ENCODE measurements around the gene TNFAIP2. TPM values are rescaled to one million over a fixed set of nuclear protein-coding genes. Genes with fewer than 3 reads are reported as not detected.
"Not testable (repeated sequence)": the region's sequence is repeated elsewhere in the genome, so short reads cannot be mapped to it uniquely, and the experiment has no call there.

The TNFAIP2 gene
- total RNA-seq, 1 experiment from 2014 or later, result 87.3 TPM

DNA sequence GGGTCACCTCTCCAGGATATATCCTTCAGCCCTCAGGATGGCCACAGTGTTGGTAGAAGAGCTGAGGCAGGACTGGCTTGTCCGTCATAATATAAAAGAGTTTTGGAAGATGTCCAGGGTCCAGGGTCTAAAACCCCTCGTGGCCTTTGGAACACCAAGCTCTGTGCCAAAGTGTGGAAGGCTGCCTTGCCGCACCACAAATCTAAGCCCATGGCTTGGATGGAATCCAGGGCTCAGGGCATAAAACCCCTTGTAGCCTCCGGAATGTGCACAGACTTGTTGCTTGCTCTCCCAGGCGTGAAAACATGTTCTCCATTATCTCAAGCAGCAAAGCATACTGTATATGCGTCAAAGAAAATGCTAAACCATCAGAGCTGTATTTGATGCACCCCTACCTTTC lies 46.7 kb downstream of the TNFAIP2 start:
- Histone ChIP-seq H3K27ac (ENCODE audit: low read length) (no peak overlapping the region), H2AFZ (ENCODE audit: low read length) (no peak overlapping the region), H3K36me3 (ENCODE audit: low read depth, low read length) (no peaks in the 10 kb centered on the region), H3K4me3 (ENCODE audit: low read length) (no peak overlapping the region), H3K27me3 (ENCODE audit: low read length) (no peaks in the 10 kb centered on the region), H3K9ac (ENCODE audit: low read length) (no peak overlapping the region), H3K79me2 (ENCODE audit: low read length) (no peaks in the 10 kb centered on the region), H3K9me2 (replicated peaks; ENCODE audit: low read length) (no peaks in the 10 kb centered on the region), H3K4me1 (ENCODE audit: insufficient read depth, low read length) (peaks cover 11% of the 10 kb centered on the region), H3K4me2 (ENCODE audit: low read length) (no peak overlapping the region), H4K20me1 (ENCODE audit: low read length) (no peaks in the 10 kb centered on the region), H3K9me3 (ENCODE audit: low read length) (peaks cover 18% of the 10 kb centered on the region; the same call in 1 of the 2 replicates), H3F3A (ENCODE audit: low read length, unreplicated experiment) (no peaks in the 10 kb centered on the region)
- TF ChIP-seq EZH2 (IDR thresholded peaks at IDR 0.05; ENCODE audit: low read length, unreplicated experiment), result no peak
- TF ChIP-seq EZH2phosphoT487 (IDR thresholded peaks at IDR 0.05; ENCODE audit: borderline replicate concordance, low read length), result no peak
- TF ChIP-seq, protein P1, sequence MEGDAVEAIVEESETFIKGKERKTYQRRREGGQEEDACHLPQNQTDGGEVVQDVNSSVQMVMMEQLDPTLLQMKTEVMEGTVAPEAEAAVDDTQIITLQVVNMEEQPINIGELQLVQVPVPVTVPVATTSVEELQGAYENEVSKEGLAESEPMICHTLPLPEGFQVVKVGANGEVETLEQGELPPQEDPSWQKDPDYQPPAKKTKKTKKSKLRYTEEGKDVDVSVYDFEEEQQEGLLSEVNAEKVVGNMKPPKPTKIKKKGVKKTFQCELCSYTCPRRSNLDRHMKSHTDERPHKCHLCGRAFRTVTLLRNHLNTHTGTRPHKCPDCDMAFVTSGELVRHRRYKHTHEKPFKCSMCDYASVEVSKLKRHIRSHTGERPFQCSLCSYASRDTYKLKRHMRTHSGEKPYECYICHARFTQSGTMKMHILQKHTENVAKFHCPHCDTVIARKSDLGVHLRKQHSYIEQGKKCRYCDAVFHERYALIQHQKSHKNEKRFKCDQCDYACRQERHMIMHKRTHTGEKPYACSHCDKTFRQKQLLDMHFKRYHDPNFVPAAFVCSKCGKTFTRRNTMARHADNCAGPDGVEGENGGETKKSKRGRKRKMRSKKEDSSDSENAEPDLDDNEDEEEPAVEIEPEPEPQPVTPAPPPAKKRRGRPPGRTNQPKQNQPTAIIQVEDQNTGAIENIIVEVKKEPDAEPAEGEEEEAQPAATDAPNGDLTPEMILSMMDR (conservative IDR thresholded peaks at IDR 0.05; ENCODE audit: low read depth, low read length), result no peak
- BruUV-seq (replicated peaks), result no TSS peak
- no peak for ATAC-seq
- ChIA-PET POLR2A (ENCODE audit: unreplicated experiment) (no interaction called here), CTCF (no interaction called here)
- no peak for DNase-seq
- intact Hi-C loops (cut with micrococcal nuclease), result no loop called here

GRCh38 chr14:103171206-103171605 lies 47.9 kb downstream of the TNFAIP2 start:
- H3K4me2 ChIP-seq (ENCODE audit: low read length); H3K36me3 ChIP-seq (ENCODE audit: low read depth, low read length); POLR2A ChIA-PET (ENCODE audit: unreplicated experiment); DNase-seq; ATAC-seq; H3K4me3 ChIP-seq (ENCODE audit: low read length); H3K79me2 ChIP-seq (ENCODE audit: low read length); H3K27me3 ChIP-seq (ENCODE audit: low read length); intact Hi-C loops (cut with micrococcal nuclease); H3K27ac ChIP-seq (ENCODE audit: low read length); H4K20me1 ChIP-seq (ENCODE audit: low read length); H3K9me2 ChIP-seq (replicated peaks; ENCODE audit: low read length); CTCF ChIA-PET; BruUV-seq (replicated peaks); H3K9ac ChIP-seq (ENCODE audit: low read length); H3F3A ChIP-seq (ENCODE audit: low read length, unreplicated experiment); H2AFZ ChIP-seq (ENCODE audit: low read length): not testable (repeated sequence)
- Histone ChIP-seq H3K9me3 (ENCODE audit: low read length) (peaks cover 18% of the 10 kb centered on the region; the same call in 1 of the 2 replicates), H3K4me1 (ENCODE audit: insufficient read depth, low read length) (peaks cover 11% of the 10 kb centered on the region)

DNA sequence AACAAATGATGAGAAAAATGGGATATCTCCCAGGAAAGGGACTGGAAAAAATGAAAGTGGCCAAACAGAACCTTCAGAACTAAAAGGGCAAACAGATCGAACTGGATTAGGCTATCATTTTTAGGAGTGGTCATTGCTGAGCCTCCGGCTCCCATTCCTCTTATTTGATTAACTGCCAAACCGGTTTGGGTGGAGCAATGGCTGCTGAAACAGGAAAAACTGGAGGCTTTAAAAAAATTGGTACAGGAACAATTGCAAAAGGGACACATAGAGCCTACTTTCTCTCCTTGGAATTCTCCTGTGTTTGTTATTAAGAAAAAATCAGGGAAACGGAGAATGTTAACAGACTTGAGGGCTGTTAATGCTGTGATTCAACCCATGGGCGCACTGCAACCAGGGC lies 49.7 kb downstream of the TNFAIP2 start:
- no peaks in the 10 kb centered on the region for H3K36me3 ChIP-seq (ENCODE audit: low read depth, low read length)
- no peaks in the 10 kb centered on the region for H3F3A ChIP-seq (ENCODE audit: low read length, unreplicated experiment)
- peak overlapping the region; percentile 73 for H2AFZ ChIP-seq (ENCODE audit: low read length)
- H3K9me3 ChIP-seq (ENCODE audit: low read length), result peaks cover 17% of the 10 kb centered on the region; the same call in 1 of the 2 replicates
- H3K27ac ChIP-seq (ENCODE audit: low read length), result no peak overlapping the region
- H3K9ac ChIP-seq (ENCODE audit: low read length), result no peak overlapping the region
- no peaks in the 10 kb centered on the region for H3K27me3 ChIP-seq (ENCODE audit: low read length)
- H3K4me2 ChIP-seq (ENCODE audit: low read length), result peak overlapping the region; percentile 68
- no peak for TF ChIP-seq EZH2 (IDR thresholded peaks at IDR 0.05; ENCODE audit: low read length, unreplicated experiment)
- no peak for TF ChIP-seq EZH2phosphoT487 (IDR thresholded peaks at IDR 0.05; ENCODE audit: borderline replicate concordance, low read length)
- TF ChIP-seq, protein P1 (conservative IDR thresholded peaks at IDR 0.05; ENCODE audit: low read depth, low read length), result no peak
- CTCF ChIA-PET, result no interaction called here
- intact Hi-C loops (cut with micrococcal nuclease), result no loop called here
- H3K4me3 ChIP-seq (ENCODE audit: low read length), result peak overlapping the region; percentile 31
- POLR2A ChIA-PET (ENCODE audit: unreplicated experiment), result no interaction called here
- no peaks in the 10 kb centered on the region for H3K79me2 ChIP-seq (ENCODE audit: low read length)
- BruUV-seq (replicated peaks), result no TSS peak
- no peaks in the 10 kb centered on the region for H4K20me1 ChIP-seq (ENCODE audit: low read length)
- peaks cover 11% of the 10 kb centered on the region for H3K4me1 ChIP-seq (ENCODE audit: insufficient read depth, low read length)
- DNase-seq (peak; percentile 79), ATAC-seq (no peak)
- no peaks in the 10 kb centered on the region for H3K9me2 ChIP-seq (replicated peaks; ENCODE audit: low read length)

- H3K27ac ChIP-seq (ENCODE audit: low read length); POLR2A ChIA-PET (ENCODE audit: unreplicated experiment); CTCF ChIA-PET: not testable (repeated sequence)
Observed at GRCh38 chr14:103173887-103174286, 50.6 kb downstream of the TNFAIP2 start.

DNA sequence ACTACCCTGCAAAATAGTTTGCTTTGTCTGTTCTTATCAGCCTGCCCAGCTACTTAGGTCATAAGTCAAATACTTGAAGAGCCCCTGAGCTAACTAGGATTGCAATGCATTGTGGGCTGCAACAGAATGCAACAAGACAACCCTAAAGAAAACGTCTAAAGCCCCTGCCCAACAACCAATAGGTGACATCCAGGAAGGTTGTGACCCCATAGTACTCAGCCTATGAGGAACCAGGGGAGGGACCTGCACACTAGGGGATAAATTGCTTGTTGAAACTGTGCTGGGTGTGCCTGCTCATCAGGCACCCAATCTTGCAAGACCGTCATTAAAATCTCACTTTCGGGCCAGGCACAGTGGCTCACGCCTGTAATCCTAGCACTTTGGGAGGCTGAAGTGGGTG lies 52.9 kb downstream of the TNFAIP2 start:
- CTCF ChIA-PET; H2AFZ ChIP-seq (ENCODE audit: low read length); H3K4me3 ChIP-seq (ENCODE audit: low read length); H3K36me3 ChIP-seq (ENCODE audit: low read depth, low read length); H3K27me3 ChIP-seq (ENCODE audit: low read length); intact Hi-C loops (cut with micrococcal nuclease); H3K9ac ChIP-seq (ENCODE audit: low read length); BruUV-seq (replicated peaks); H3K4me2 ChIP-seq (ENCODE audit: low read length); POLR2A ChIA-PET (ENCODE audit: unreplicated experiment); H3K9me3 ChIP-seq (ENCODE audit: low read length); H3K27ac ChIP-seq (ENCODE audit: low read length); H4K20me1 ChIP-seq (ENCODE audit: low read length); H3K79me2 ChIP-seq (ENCODE audit: low read length); DNase-seq; ATAC-seq; H3K9me2 ChIP-seq (replicated peaks; ENCODE audit: low read length); H3F3A ChIP-seq (ENCODE audit: low read length, unreplicated experiment): not testable (repeated sequence)
- peaks cover 11% of the 10 kb centered on the region for H3K4me1 ChIP-seq (ENCODE audit: insufficient read depth, low read length)

More at GRCh38 chr14:103173887-103174286, 50.6 kb downstream of the TNFAIP2 start:
- H3K4me2 ChIP-seq (ENCODE audit: low read length); H3K36me3 ChIP-seq (ENCODE audit: low read depth, low read length); H3F3A ChIP-seq (ENCODE audit: low read length, unreplicated experiment); DNase-seq; BruUV-seq (replicated peaks); ATAC-seq; intact Hi-C loops (cut with micrococcal nuclease); H3K27me3 ChIP-seq (ENCODE audit: low read length); H3K9ac ChIP-seq (ENCODE audit: low read length); H4K20me1 ChIP-seq (ENCODE audit: low read length); H2AFZ ChIP-seq (ENCODE audit: low read length); H3K4me3 ChIP-seq (ENCODE audit: low read length); H3K79me2 ChIP-seq (ENCODE audit: low read length); H3K9me2 ChIP-seq (replicated peaks; ENCODE audit: low read length): not testable (repeated sequence)
- H3K4me1 ChIP-seq (ENCODE audit: insufficient read depth, low read length), result peaks cover 11% of the 10 kb centered on the region
- H3K9me3 ChIP-seq (ENCODE audit: low read length), result peaks cover 12% of the 10 kb centered on the region; the same call in 1 of the 2 replicates

All from PC-3 (cell line).